NOMO-1 treated with DMSO at 0.1 percent for 48 hours (cell line): ENCODE results near the gene C6orf120.
A peak's percentile ranks its signal among the peaks of the same experiment; 100 is the strongest.

Experiments
- DNase-seq: peaks from one replicate; lab custom pipeline; 2025; ENCODE audit not compliant: unreplicated experiment; lab: John Stamatoyannopoulos, UW

C6orf120 gene

DNA sequence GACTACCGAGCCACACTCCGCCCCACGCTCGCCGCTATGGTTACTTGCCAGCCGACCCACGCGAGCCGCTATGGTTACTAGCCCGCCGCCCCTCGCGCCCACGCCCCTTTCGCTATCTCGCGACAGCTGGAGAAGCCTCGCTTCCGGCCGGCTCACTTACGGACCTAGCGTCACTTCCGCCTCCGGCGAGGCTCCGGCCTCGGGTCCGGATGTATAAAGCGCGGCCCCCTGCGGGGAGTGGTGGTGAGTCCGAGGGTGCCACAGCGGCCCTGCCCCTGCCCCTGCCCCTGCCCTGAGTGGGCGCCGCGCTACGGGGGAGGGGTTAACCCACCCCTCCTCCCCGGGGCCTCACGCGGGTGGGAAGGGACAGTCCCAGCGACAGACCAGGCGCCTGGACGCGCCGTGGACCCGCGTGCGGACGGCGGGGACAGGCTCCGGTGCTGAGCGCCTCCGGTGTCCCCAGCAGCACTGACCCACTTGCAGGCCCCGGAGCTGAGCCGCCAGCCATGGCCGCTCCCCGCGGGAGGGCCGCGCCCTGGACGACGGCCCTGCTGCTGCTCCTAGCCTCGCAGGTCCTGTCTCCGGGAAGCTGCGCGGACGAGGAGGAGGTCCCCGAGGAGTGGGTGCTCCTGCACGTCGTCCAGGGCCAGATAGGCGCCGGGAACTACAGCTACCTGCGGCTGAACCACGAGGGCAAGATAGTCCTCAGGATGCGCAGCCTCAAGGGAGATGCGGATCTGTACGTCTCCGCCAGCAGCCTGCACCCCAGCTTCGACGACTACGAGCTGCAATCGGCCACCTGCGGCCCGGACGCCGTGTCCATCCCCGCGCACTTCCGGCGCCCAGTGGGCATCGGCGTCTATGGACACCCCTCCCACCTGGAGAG, at the start of gene C6orf120, which contains the start of gene WDR27:
Gene C6orf120 (plus strand): TSS at position 173 of the 886 bp plus-strand sequence. CDS start 334 bp downstream, at position 507.
Gene WDR27 (minus strand): TSS at position 76 of the 886 bp plus-strand sequence. CDS start 13,024 bp downstream, outside the sequence.
- DNase-seq = peak; percentile 89

DNA sequence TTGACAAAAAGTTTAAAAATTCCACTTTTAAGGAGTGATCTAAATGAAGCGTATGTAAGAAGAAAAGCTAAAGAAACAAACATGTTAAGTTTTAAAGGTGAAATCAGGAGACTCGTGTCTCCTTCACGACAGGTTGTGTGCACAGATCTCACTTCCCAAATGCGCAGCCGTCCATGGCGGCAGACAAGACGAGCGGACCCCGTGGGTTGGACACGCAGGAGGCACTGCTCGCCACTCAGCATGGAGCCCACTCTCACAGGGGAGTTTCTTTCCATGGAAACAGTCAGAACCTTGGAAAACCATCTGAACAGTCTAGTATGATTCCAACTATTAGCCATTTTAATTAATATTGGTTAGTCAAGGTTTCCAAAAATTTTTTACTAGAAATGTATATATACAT, 49.0 kb upstream of the C6orf120 start:
- DNase-seq = no peak

DNA sequence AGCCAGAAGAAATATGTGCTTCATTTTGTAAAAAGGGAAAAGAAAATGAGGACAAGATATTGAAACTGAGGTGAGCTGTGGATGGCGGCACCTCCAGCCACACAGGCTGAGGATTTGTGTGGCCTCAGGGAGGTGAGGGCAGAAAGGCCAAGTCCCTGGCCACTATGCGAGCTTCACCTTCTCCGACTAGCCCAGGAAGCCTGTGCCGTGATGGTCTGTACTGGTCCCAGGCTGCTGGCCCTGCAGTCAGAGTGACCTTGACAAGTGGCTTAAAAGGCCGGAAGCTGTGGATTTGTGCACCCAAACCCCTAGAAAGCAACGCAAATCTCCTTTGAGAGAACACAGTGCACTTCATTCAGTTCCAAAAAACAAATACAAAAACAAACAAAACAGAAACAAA, 48.2 kb upstream of the C6orf120 start:
- no peak for DNase-seq

DNA sequence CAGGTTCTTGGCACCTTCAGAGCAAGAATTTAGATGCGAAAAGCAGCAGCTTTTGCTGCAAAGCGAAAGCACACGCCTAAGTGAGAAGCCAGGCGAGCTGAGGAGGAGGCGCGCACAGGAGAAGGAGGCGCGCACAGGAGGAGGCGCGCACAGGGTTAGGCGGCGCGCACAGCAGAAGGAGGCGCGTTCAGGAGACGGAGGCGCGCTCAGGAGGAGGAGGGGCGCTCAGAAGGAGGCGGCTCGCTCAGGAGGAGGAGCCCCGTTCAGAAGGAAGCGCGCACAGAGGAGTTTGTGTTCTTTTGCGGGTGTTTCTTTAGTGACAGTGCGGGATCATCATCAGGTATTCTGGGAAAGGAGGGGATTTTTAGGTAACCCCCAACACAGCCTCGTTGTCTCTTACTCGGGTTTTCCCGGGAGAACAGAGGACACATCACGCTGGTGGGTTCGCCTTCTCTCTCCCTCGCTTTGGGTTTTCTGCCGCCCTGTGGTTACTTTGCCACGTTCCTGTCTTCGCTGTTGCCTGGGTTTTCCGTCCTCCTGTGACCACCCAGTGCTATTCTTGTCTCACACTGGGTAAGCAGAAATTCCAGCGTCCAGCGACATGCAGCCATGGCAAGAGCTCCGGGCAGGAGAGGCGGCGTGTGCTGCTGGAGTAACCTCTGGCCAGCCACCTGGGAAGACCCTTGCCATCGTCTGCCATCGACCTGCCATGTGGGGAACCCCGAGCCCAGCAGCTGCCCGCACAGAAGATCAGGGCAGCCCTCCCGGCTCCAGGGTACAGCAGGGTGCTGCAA, 47.1 kb upstream of the C6orf120 start:
- no peak for DNase-seq

DNA sequence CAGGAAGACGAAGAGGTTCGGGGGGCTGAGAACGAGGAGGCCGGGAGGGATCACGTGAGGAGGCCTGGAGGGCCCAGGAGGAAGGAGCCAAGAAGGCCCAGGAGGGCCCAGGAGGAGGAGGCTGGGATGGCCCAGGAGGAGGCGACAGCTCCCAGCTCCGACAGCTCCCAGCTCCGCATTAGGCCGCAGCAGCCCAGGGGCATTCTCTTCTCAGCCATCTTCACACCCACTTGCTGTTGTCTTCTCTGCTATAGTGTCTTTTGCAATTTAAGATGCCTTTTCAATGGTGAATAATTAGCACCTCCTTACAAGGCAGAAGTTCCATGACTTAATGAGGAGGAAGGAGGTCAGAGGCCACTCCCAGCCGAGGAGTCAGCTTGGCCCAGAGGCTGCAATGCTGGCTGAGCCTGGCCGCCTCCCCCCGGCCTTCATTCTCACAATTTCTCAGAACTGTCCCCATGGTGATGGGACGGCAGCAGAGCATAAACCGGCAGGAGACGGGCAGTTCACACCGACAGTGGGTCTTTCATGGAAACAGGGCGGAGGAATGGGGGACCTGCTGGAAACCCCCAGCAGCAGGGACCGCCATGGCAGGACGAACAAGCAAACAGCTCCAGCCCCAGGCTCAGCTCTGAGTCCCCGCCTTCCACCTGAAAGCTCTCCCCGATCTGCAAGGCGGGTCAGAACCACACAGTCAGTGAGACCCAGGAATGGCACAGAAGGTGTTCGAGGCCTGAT, 45.2 kb upstream of the C6orf120 start:
- no peak for DNase-seq

DNA sequence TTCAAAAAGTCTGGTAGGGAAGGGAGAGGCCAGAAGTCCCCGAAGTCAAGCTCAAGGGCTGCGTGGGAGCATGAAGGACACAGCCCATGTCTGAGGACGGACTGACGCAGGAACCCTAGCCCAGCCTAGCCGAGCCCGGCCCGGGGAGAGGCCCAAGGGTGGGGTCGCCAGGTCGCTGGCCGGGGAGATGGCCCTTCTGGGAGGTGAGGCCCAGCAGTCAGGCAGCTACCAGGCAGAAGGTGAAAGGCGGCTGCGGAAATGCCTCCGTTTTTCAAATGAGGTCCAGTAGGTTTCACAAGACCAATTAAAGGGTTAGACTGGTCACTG, 44.7 kb upstream of the C6orf120 start:
- no peak for DNase-seq

DNA sequence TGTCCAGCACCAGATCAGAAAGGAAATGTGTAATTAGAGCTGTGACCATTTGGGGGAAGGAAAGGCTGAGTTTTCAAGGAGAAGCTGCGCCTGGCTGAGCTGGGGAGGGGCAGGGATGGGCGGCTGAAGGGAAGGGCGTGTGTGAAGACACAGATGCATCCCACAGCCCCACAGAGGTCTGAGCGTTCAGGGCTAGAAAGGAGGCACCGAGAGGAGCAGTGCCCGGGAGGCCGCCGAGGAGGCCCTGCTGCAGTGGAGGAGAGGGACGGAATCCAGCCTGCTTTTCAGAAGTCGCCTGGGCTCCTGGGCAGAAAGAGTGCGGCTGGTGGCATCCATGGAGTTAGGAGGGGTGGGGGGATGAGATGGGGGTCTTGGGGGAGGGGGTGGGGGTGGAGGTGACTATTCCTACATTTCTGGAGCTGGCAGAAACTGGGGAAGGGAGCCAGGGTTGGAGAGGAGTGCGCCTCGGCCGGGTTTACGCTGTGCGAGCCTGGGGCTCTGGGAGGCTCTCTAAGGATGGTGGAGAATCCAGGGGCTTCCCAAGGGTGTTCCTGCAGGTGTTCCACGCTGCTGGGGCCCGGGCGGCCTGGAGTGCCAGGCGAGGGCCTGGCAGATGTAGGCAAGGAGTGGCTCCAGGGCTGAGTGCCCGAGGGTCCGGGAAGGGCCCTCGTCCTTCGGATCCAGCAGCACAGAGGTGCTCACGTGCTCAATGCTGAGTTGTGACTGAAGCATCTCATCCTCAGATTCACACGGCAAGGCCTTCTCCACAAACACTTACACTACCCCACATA, 41.9 kb upstream of the C6orf120 start:
- no peak for DNase-seq

DNA sequence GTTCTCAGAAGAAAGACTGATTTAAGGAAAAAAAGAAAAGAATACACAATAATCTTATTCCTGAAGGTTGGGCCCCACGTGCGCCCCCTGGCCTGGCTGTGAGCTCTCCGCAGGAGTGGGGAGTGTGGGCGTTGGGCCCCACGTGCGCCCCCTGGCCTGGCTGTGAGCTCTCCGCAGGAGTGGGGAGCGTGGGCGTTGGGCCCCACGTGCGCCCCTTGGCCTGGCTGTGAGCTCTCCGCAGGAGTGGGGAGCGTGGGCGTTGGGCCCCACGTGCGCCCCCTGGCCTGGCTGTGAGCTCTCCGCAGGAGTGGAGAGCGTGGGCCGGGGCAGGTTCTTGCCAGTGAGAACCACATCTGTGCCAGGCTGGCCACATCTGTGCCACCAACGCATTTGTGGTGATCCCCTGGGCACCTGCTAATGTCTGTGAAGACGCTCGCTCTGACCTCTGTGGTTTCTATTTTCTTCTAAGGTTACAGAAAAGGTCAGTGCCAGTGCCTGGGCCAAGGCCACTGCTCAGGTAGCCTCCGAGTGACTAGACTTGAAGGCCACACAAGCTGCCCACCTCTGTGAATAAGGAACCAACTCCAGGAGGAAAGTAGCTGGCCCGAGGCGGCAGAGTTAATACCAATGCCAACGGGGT, 41.1 kb upstream of the C6orf120 start:
- DNase-seq = no peak

DNA sequence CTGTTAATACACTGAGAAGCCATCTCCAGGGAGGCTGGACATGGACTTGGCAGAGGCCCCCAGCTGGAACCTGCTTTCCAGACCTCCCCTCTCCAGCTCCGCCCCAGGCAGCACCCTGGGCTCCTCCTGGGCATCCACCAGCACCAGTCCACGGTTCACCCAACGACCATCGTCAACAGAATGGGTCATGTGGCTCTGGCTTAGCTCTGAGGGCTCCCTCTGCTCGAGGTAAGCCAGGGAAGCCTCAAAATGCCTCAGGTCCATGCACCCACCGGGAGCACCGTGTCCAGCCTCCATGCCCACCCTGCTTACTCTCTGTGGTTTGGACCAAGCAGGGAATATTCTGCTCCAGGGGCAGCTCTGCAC, 40.6 kb upstream of the C6orf120 start:
- DNase-seq = no peak

DNA sequence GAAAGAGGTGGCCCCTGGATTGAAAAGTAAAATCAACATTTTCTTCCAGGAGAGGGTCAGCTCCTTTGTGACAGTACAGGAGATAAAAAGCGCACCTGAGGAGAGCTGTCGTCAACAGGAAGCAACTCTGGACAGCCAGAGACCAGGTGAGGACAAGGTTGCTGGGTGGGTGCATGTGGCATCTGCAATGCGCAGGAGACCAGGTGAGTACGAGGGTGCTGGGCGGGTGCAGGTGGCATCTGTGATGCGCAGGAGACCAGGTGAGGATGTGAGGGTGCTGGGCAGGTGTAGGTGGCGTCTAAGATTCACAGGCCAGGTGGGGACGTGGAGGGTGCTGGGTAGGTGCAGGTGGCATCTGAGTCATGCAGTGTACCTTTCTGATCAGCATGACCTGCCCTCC, 38.5 kb upstream of the C6orf120 start:
- DNase-seq = no peak

DNA sequence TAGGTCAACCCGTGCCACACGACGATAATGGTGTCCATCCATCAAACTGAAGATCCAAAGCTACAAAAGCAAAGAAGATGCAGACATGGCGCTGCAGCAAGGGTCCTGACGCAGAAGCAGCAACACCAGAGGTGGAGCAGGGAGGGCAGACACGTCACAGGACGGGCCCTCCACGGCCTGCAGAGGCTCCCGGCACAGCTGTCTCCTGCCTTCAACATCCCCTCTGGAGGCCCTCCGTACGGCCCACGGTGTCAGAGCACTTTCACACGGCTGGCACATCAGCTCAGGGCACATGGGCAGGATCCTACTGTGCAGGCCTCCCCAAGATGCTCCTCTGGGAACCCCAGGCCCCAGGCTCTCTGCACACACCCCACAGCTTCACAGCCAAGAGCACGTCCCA, 37.7 kb upstream of the C6orf120 start:
- no peak for DNase-seq

DNA sequence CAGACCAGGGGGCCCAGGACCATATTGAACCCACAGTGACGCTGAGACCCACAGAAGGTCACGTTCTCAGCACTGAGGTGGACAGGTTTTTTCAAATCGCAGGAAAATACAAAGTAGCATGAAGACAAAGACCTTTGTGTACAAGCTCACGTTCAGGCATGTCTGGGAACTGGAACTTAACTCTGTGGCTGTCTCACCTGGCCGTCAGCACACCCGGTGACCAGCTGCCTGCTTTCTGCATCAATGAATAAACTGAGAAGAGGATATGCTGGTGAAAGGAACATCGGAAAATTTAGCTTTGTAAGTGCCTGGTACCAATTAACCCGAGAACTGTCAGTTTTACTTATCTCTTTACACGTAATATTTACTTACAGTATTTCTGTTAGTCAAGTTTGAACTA, 36.6 kb upstream of the C6orf120 start:
- no peak for DNase-seq

DNA sequence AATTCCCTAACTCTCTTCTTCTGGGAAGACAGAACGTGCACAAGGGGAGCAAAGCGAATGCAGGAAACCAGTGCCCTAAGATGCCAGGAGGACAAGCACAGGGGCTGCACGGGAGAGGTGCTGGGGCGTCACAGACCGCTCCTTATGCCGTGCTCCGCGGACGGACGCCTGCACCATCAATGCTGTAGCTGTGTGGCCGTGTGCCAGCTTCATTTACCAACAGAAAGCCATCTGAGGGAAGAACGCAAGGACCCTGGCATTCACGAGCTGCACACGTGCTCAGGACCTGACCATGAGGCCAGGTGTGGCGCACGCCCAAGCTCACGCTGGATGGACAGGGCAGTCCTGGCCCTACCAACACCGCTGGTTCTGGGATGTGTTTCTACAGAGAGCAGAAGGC, 35.5 kb upstream of the C6orf120 start:
- DNase-seq = no peak

DNA sequence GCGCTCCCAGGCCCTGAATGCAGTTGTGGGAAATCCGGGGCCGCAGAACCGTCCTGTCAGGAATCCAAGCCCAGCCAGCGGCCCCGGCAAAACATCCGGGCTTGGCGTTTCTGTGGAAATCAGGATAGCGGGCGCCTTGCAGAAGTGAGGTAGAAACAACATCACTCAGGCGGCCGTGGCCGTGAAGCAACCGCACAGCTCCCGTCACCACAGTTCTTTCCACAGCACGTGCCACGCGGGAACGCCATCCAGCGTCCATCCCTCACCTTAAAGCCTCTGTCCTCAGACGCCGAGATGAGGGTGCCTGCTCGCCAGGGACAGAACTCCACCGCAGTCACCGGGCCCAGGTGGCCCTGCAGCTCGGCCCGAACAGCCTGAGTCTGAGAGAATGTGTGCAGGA, 34.2 kb upstream of the C6orf120 start:
- no peak for DNase-seq

DNA sequence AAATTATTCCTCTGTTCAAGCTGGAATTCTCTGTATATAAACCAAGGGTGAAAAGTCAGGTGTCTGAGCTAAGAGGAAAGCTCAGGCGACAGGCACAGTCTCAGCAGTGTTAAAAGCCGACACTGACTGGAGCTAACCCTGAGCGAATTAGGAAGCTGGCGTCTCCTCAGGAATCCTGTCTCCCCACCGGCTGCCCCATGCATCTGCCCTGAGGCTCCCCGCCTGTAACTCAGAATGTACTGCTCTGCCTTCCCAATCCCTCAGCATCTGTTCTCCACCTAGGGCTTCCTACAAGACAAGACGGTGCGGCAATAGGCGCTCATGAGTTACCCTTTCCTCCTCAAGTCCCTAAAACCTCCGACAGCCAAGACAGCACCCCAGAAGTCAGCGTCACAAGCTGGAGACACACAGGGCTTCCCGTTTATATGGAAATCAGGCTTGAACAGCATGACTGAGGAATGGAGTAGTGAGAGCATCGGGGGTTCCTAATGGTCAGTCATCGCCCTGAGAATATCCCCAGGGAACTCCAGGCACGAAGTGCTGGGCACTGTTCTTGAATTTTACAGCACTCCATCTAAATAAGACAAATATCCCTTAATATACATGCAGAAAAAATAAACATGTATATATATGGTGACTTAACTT, 33.6 kb upstream of the C6orf120 start:
- no peak for DNase-seq

DNA sequence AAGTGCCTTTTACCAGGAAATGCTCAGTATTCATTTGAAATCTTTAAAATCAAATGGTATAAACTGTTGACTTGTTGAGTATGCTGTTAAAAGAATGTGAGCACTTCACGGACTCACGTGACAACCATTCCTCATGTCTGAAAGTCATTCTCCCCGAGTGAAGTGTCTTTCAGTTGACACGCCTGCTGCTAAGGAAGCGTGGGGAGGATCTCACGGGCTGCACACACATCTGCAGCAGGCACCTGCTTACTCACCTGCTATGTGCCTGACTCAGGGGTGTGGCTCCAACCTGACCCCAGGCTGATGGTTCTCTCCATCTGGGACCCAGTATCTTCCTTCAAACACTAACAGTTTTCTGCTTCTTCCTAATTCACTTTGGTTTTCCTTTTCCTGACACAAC, 32.8 kb upstream of the C6orf120 start:
- no peak for DNase-seq

DNA sequence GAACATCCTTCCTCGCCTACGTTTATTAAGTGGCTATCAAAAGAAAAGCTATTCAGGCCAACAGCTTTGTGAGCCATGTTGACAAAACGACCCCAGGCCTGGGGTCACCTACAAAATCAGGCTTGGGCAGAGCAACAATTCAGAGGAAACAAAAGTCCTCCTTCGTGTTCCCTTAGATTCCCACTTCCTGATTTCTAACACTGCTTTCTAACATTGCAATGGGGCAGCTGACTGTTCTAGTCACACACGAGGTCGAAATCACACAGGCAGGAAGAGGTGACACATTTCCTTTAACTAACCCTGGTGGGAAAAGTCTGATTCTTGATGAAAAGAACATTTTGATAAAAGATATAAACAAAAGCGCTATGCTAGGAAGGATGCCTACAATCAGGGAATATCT, 32.0 kb upstream of the C6orf120 start:
- peak; percentile 49 for DNase-seq

DNA sequence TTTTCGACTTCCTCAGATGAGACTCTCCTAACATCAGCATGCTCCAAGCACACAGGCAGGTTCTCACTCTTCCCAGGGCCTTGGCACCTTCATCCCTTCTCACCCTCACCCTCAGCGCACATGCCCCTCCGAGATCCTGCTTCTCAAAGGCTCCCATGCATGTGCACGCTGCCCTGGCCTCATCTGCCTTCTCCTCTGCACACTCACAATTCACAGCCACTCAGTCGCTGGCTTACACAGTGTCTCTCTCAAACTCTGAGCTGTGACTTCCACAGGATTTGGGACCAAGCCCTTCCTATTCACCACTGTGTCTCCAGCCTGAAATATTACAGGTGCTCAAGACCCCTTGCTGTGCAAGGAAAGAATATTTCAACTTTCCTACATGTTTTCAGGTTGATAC, 30.4 kb upstream of the C6orf120 start:
- no peak for DNase-seq

DNA sequence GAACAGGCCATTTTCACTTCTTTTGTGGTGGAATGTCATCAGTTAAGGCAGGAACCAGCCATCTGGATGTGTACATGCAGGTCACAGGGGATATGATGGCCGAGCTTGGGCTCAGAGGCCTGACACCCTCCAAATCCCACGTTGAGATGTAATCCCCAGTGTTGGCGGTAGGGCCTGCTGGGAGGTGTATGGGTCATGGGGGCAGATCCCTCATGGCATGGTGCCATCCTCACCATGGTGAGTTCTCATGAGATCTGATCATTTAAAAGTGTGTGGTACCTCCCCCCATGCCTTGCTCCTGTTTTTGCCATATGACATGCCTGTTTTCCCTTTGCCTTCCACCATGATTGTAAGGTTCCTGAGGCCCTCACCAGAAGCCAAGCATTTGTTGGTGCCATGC, 26.9 kb upstream of the C6orf120 start:
- no peak for DNase-seq

DNA sequence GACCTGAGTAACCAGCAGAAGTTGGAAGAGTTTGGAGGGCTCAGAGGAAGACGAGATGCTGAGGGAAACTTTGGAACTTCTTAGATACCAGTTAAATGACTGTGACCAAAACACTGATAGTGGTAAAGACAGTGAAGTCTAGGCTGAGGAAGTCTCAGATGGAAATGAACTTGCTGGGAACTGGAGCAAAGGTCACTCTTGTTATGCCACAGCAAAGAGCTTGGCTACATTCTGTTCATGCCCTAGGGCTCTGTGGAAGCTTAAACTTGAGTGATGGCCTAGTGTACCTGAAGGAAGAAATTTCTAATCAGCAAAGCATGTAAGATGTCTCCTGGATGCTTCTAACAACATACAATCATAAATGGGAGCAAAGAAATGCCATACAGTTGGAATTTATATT, 24.8 kb upstream of the C6orf120 start:
- DNase-seq = no peak
